CD4-positive, alpha-beta T cell treated with Interleukin-6 for 4 hours (primary cell): ENCODE results near the gene MAP1S.
"Not testable (repeated sequence)": the region's sequence is repeated elsewhere in the genome, so short reads cannot be mapped to it uniquely, and the experiment has no call there.

Source experiments
- DNase-seq: peaks from one replicate; pipeline ENCODE4 v3.0.0-alpha.2; 2020; ENCODE audit warnings: mixed read lengths

The MAP1S gene

GRCh38 chr19:17765069-17765618 lies 45.9 kb downstream of the MAP1S start:
- DNase-seq = no peak

DNA sequence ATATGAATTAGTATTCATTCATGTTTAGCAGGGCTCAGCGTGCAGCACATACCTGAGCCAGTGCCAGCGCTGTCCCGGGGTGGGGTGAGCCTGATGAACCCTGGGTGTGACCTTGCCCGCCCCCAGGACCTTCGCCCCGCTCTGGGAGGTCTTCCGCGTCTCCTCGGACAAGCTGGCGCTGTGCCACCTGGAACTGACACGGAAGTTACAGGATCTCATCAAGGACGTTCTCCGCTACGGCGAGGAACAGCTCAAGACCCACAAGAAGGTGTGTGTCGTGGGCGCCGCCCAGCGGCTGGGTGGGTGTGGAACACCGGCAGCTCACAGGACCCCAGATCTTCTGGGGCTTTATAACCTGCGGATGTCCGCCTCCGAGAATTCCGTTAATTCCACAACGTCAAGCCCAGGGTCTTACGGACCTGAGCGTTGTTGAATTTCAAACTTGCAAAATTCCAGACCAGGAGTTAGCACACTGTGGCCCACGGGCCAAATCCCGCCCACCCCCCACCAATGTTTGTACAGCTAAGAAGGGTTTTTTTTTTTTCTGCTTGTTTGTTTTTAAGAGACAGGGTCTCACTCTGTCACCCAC lies 47.4 kb downstream of the MAP1S start:
- peak; percentile 61 for DNase-seq

DNA sequence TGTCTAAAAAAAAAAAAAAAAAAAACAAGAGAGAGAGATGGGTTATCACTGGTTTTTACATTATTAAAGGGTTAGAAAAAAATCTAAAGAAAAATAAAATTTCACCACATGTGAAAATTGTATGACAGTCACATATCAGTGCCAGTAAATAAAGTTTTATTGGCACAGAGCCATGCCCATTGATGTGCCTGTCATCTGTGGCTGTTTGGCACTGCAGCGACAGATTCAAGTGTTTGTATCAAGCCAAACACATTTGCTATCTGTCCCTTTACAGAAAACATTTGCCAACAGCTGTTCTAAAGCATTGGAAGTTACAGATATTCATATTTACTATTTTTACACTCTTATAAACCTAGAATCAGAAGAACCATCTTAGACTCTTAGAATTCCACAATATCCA lies 48.3 kb downstream of the MAP1S start:
- DNase-seq = no peak

DNA sequence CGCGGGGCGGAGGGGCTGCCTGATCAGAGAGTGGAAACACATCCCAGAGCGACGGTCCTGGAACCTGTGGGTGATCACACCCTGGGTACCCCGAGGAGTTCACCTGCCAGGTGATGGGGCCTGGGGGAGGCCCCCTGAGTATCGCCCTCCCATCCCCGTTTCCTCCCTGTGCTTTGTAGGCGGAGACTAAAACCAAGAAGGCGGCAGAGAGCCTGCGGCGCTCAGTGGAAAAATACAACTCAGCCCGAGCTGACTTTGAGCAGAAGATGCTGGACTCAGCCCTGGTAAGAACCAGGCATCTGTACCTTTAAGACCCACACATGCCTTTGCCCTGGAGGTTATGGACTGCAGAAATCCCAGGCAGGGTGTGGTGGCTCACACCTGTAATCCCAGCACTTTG lies 51.3 kb downstream of the MAP1S start:
- no peak for DNase-seq

DNA sequence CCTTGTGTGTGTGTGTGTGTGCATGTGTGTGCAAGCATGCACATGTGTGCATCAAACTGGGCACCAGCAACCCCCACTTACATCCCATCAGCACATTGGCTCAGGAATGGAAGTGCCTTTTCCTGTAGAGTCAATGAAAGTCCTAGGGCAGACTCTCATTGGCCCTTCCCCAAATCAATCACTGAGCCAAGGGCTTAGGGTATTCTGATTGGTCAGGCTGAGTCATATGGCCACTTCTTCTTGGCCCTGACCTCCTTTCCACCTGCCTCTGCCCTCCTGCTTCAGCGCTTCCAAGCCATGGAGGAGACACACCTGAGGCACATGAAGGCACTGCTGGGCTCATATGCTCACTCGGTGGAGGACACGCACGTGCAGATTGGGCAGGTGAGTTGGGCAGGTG lies 52.9 kb downstream of the MAP1S start:
- DNase-seq = no peak

DNA sequence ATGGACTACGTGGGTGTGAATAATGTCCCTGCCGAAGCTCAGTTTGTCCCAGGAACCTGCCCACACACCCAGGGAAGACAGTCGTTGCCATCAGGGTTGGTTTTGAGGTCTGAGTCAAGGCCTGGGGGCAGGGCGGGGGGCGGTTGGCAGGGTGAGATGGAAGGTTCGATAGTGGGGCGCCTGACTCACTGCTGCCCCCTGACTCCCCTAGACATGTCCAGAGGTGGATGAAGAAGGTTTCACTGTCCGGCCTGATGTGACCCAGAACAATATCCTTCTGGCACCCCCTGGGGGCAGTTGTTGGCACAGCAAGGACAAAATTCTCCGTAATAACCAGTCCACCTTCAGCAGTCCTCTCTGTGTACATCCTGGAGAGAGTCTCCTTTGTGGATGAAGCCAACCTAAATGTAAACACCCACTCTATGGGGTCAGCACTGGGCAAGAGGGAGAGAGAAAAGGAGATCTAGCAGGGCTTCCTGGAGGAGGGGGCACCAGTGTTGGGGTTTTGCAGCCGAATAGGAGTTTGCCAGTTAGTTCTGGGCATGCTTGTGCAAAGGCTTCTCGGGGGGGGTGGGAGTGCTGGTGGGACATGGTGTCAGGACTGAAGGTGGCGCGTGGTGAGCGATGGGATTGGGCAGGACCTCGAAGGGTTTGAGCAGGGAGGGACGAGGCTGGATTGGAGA lies 56.1 kb downstream of the MAP1S start:
- DNase-seq = peak; percentile 56

DNA sequence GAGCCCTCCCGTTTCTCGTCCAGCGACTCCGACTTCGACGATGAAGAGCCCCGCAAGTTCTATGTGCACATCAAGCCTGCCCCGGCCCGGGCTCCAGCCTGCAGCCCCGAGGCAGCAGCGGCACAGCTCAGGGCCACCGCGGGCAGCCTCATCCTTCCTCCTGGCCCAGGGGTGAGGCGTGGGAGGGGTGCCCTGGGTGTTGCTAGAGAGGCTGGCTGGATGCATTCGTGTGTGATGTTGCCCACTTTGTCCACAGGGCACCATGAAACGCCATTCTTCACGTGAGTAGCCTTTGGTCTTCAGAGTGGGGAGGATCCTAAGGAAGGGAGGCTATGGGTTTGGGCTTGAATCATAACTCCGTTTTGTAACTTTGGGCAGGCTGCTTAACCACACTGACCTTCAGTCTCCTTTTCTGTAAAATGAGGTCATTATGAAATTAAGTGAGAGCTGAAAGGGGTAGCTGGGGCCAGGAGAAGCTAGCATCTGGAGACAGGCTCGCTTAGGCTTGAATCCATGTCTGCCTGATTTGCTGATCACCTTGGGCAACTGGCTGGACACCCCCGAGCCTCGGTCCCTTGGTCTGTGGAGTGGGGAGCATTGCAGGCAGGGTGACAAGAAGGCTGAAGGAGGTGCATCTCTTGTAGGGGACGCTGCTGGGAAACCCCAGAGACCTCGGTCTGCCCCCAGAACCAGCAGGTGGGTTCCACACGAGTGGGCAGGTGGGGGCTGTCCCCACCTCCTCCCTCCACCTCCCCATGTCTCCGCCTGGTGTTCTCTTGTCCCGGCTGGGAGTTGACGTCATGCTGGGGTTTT lies 56.9 kb downstream of the MAP1S start:
- DNase-seq = no peak

GRCh38 chr19:17777840-17778239 lies 58.6 kb downstream of the MAP1S start:
- not testable (repeated sequence) for DNase-seq

GRCh38 chr19:17778251-17778967 lies 59.1 kb downstream of the MAP1S start:
- DNase-seq = peak; percentile 38

- DNase-seq = peak; percentile 30
These were observed 60.0 kb downstream of the MAP1S start for GRCh38 chr19:17778968-17779929.

GRCh38 chr19:17780781-17781180 lies 61.5 kb downstream of the MAP1S start:
- no peak for DNase-seq

DNA sequence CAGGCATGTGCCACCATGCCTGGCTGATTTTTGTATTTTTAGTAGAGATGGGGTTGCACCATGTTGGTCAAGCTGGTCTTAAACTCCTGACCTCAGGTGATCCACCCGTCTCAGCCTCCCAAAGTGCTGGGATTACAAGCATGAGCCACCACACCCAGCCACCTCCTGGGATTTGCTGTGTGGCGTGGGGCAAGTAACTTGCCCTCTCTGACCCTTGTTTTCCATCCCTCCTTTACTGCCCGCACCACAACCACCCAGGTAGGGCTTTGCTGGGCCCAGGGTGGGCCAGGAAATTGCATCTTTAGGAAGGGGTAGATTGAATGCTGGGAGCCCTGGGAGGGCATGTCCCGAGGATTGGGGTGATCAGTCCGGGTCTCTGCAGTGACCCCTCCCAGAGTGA lies 64.4 kb downstream of the MAP1S start:
- DNase-seq = not testable (repeated sequence)
